Measurements from ENCODE around the gene SPRR5. TPM values are rescaled to one million over a fixed set of nuclear protein-coding genes. Genes with fewer than 3 reads are reported as not detected.

SPRR5 gene
- total and polyA plus RNA-seq, 2 donors (not counting 1 experiment from before 2014, with no cell fraction given): not detected

DNA sequence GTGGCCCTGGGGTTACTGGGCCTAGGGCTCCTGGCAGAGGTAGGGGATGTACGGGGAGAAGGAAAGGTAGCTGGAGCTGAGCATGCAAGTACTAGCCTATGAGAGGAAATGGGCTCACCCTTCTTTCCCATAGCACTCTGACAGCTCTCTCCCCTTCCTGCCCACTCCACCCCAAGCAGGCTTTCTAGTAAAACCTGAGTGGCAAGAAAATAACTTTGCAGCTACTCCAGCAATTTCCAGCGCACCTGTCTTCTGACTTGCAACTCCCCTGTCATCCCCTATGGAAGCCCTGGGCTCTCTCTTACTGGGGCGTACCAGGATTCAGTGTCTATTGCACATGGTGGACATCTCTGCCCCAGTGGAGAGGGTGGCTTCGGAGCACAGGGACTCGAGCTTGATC lies 45.4 kb upstream of the SPRR5 start:
- Histone ChIP-seq H3K27ac (ENCODE audit: insufficient read depth, low read length) (no peak overlapping the region), H3K27me3 (ENCODE audit: control insufficient read depth, insufficient read depth, low read length) (peaks cover 2% of the 10 kb centered on the region), H3K36me3 (ENCODE audit: control insufficient read depth, insufficient read depth, low read length) (no peaks in the 10 kb centered on the region), H3K4me2 (ENCODE audit: extremely low read depth, insufficient read depth, low read length) (no peak overlapping the region), H4K20me1 (ENCODE audit: control insufficient read depth, extremely low read depth, insufficient read depth, low read length) (no peaks in the 10 kb centered on the region), H3K79me2 (ENCODE audit: control insufficient read depth, insufficient read depth, low read length) (no peaks in the 10 kb centered on the region), H3K9me3 (ENCODE audit: control insufficient read depth, insufficient read depth, low read depth, low read length) (no peaks in the 10 kb centered on the region), H3K4me1 (ENCODE audit: control insufficient read depth, extremely low read depth, insufficient read depth, low read length) (peaks cover 11% of the 10 kb centered on the region), H3K4me3 (replicated peaks in 1 of 4; ENCODE audit: control extremely low read depth in 1 of 4, insufficient read depth in 1 of 4, low read depth in 3 of 4, low read length in 4 of 4) (no peak overlapping the region), H3K9ac (ENCODE audit: insufficient read depth, low read length) (no peak overlapping the region), H2AFZ (ENCODE audit: low read length) (no peak overlapping the region)
- DNase-seq (ENCODE audit: low read depth in 2 of 2): no peak
- TF ChIP-seq EZH2 (IDR thresholded peaks at IDR 0.05; ENCODE audit: low read length, missing control alignments): no peak
- TF ChIP-seq, protein P1, sequence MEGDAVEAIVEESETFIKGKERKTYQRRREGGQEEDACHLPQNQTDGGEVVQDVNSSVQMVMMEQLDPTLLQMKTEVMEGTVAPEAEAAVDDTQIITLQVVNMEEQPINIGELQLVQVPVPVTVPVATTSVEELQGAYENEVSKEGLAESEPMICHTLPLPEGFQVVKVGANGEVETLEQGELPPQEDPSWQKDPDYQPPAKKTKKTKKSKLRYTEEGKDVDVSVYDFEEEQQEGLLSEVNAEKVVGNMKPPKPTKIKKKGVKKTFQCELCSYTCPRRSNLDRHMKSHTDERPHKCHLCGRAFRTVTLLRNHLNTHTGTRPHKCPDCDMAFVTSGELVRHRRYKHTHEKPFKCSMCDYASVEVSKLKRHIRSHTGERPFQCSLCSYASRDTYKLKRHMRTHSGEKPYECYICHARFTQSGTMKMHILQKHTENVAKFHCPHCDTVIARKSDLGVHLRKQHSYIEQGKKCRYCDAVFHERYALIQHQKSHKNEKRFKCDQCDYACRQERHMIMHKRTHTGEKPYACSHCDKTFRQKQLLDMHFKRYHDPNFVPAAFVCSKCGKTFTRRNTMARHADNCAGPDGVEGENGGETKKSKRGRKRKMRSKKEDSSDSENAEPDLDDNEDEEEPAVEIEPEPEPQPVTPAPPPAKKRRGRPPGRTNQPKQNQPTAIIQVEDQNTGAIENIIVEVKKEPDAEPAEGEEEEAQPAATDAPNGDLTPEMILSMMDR (conservative IDR thresholded peaks at IDR 0.05 in 1 of 2, IDR thresholded peaks at IDR 0.05 in 1 of 2; ENCODE audit: low read depth in 1 of 2, low read length in 2 of 2): no peak

DNA sequence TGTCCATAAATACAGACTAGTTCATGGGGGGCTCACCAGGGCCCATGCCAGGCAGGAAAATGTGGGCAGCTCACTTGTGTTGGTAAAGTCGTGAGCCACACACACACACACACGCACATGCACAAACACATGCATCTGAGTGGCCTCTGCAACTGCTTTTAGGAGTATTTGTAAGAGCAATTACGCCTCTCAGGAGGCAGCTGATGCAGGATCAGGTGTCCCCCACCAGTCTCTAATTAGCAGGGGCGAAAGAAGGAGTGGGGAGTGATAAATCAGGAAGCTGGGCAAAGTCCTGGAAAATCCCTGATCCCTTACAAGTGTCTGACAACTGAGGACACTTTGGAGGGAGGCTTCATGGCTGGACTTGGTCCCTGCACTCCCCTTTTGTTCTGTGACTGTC lies 44.4 kb upstream of the SPRR5 start:
- no peak for DNase-seq (ENCODE audit: low read depth in 2 of 2)
- Histone ChIP-seq H3K4me1 (ENCODE audit: control insufficient read depth, extremely low read depth, insufficient read depth, low read length) (peaks cover 11% of the 10 kb centered on the region), H3K9ac (ENCODE audit: insufficient read depth, low read length) (no peak overlapping the region), H3K4me2 (ENCODE audit: extremely low read depth, insufficient read depth, low read length) (no peak overlapping the region), H3K27me3 (ENCODE audit: control insufficient read depth, insufficient read depth, low read length) (peaks cover 2% of the 10 kb centered on the region), H2AFZ (ENCODE audit: low read length) (no peak overlapping the region), H3K9me3 (ENCODE audit: control insufficient read depth, insufficient read depth, low read depth, low read length) (no peaks in the 10 kb centered on the region), H3K36me3 (ENCODE audit: control insufficient read depth, insufficient read depth, low read length) (no peaks in the 10 kb centered on the region), H3K79me2 (ENCODE audit: control insufficient read depth, insufficient read depth, low read length) (no peaks in the 10 kb centered on the region), H3K4me3 (replicated peaks in 1 of 4; ENCODE audit: control extremely low read depth in 1 of 4, insufficient read depth in 1 of 4, low read depth in 3 of 4, low read length in 4 of 4) (no peak overlapping the region), H3K27ac (ENCODE audit: insufficient read depth, low read length) (no peak overlapping the region), H4K20me1 (ENCODE audit: control insufficient read depth, extremely low read depth, insufficient read depth, low read length) (no peaks in the 10 kb centered on the region)
- TF ChIP-seq, protein P1 (conservative IDR thresholded peaks at IDR 0.05 in 1 of 2, IDR thresholded peaks at IDR 0.05 in 1 of 2; ENCODE audit: low read depth in 1 of 2, low read length in 2 of 2): no peak
- no peak for TF ChIP-seq EZH2 (IDR thresholded peaks at IDR 0.05; ENCODE audit: low read length, missing control alignments)

DNA sequence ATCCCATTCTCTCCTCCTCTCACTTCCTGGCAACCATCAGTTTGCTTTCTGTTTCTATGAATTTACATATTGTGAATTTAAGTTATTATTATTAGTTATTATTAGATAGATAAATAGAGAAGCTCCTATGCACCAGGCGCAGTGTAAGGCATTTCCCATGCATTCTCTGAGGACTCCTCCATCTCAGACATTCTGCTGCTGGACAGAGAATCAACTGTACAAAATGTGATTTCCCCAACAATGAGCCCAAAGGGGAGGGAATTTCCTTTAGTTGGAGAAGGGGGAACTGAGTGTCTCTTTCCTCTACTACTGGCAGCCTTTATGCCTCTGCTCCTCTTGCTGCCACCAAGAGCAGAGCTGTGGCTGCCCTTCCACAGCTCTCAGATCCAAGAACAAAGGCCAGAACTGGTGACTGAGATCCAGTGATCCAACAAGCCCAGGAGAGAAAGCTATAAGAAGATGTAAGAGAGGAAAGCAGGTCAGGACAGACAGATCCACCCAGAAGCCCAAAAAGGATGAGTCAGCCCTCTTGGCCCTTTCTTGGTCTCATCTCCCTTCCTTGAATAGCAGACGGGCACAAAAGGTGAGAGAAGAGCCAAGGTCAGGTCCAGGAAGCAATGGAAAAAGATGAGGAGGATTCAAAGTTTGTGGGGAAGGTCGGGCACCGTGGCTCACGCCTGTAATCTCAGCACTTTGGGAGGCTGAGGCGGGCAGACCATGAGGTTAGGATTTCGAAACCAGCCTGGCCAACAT lies 42.1 kb upstream of the SPRR5 start:
- no peak overlapping the region for H3K4me3 ChIP-seq (replicated peaks in 1 of 4; ENCODE audit: control extremely low read depth in 1 of 4, insufficient read depth in 1 of 4, low read depth in 3 of 4, low read length in 4 of 4)
- H4K20me1 ChIP-seq (ENCODE audit: control insufficient read depth, extremely low read depth, insufficient read depth, low read length): no peaks in the 10 kb centered on the region
- H3K9me3 ChIP-seq (ENCODE audit: control insufficient read depth, insufficient read depth, low read depth, low read length): no peaks in the 10 kb centered on the region
- no peak overlapping the region for H3K27ac ChIP-seq (ENCODE audit: insufficient read depth, low read length)
- no peak overlapping the region for H3K9ac ChIP-seq (ENCODE audit: insufficient read depth, low read length)
- no peak for DNase-seq (ENCODE audit: low read depth in 2 of 2)
- no peak overlapping the region for H3K4me2 ChIP-seq (ENCODE audit: extremely low read depth, insufficient read depth, low read length)
- H3K4me1 ChIP-seq (ENCODE audit: control insufficient read depth, extremely low read depth, insufficient read depth, low read length): peaks cover 11% of the 10 kb centered on the region
- H3K79me2 ChIP-seq (ENCODE audit: control insufficient read depth, insufficient read depth, low read length): no peaks in the 10 kb centered on the region
- TF ChIP-seq, protein P1 (conservative IDR thresholded peaks at IDR 0.05 in 1 of 2, IDR thresholded peaks at IDR 0.05 in 1 of 2; ENCODE audit: low read depth in 1 of 2, low read length in 2 of 2): no peak
- no peak for TF ChIP-seq EZH2 (IDR thresholded peaks at IDR 0.05; ENCODE audit: low read length, missing control alignments)
- H3K36me3 ChIP-seq (ENCODE audit: control insufficient read depth, insufficient read depth, low read length): no peaks in the 10 kb centered on the region
- peaks cover under 1% of the 10 kb centered on the region for H3K27me3 ChIP-seq (ENCODE audit: control insufficient read depth, insufficient read depth, low read length)
- H2AFZ ChIP-seq (ENCODE audit: low read length): no peak overlapping the region

Measured in fibroblast of lung (primary cell).